NCI-H345 treated with DMSO at 0.1 percent for 48 hours (cell line): ENCODE measurements around the gene OOSP1.
"Not testable (repeated sequence)": the region's sequence is repeated elsewhere in the genome, so short reads cannot be mapped to it uniquely, and the experiment has no call there.

Source experiments
- DNase-seq: peaks from one replicate; lab custom pipeline; 2025; ENCODE audit not compliant: unreplicated experiment; lab: John Stamatoyannopoulos, UW

Gene OOSP1

GRCh38 chr11:59960502-59961381, 22.5 kb downstream of the OOSP1 start:
- no peak for DNase-seq

GRCh38 chr11:59962107-59962482, 23.9 kb downstream of the OOSP1 start:
- no peak for DNase-seq

- DNase-seq: no peak
These were observed 25.5 kb downstream of the OOSP1 start, which contains the start of gene OOSP4A for GRCh38 chr11:59963733-59964132. Gene OOSP4A, plus strand, starts transcription at chr11:59964033. Its CDS starts 0 bp downstream, at chr11:59964033.

GRCh38 chr11:59965424-59965823, 27.2 kb downstream of the OOSP1 start:
- DNase-seq: no peak

GRCh38 chr11:59966201-59966600, 28.0 kb downstream of the OOSP1 start:
- no peak for DNase-seq

GRCh38 chr11:59967677-59968394, 29.6 kb downstream of the OOSP1 start:
- no peak for DNase-seq

- no peak for DNase-seq
These were observed 30.2 kb downstream of the OOSP1 start for GRCh38 chr11:59968395-59968783.

- no peak for DNase-seq
These were observed 34.9 kb downstream of the OOSP1 start for GRCh38 chr11:59973097-59973496.

GRCh38 chr11:59981106-59981770, 43.0 kb downstream of the OOSP1 start:
- no peak for DNase-seq

- not testable (repeated sequence) for DNase-seq
These were observed 43.8 kb downstream of the OOSP1 start for GRCh38 chr11:59982037-59982436.

GRCh38 chr11:59983212-59983611, 45.0 kb downstream of the OOSP1 start:
- no peak for DNase-seq

GRCh38 chr11:59984368-59984767, 46.1 kb downstream of the OOSP1 start:
- no peak for DNase-seq

- no peak for DNase-seq
These were observed 52.2 kb downstream of the OOSP1 start for GRCh38 chr11:59990421-59990820.

- no peak for DNase-seq
These were observed 54.2 kb downstream of the OOSP1 start for GRCh38 chr11:59992425-59992824.

- no peak for DNase-seq
These were observed 59.6 kb downstream of the OOSP1 start for GRCh38 chr11:59997800-59998199.

GRCh38 chr11:59999691-60000090, 61.5 kb downstream of the OOSP1 start:
- no peak for DNase-seq

- DNase-seq: no peak
These were observed 65.5 kb downstream of the OOSP1 start for GRCh38 chr11:60003729-60004128.

- no peak for DNase-seq
These were observed 67.1 kb downstream of the OOSP1 start for GRCh38 chr11:60005360-60005759.
